Hepatocyte (in vitro differentiated cells): ENCODE measurements around the gene TNFAIP6.

Source experiments
- EZH2 ChIP-seq: fragments of 200-600 bp; sonication (generic); IDR thresholded peaks from 2 replicates; pipeline ENCODE4 v1.6.1; 2016; ENCODE audit warnings: antibody characterized with exemption, mild to moderate bottlenecking, borderline replicate concordance
- EZH2phosphoT487 ChIP-seq: fragments of 200-600 bp; sonication (generic); IDR thresholded peaks from one replicate; pipeline ENCODE4 v1.6.1; 2018; ENCODE audit warnings: antibody characterized with exemption, mild to moderate bottlenecking, low read depth, moderate library complexity; ENCODE audit not compliant: unreplicated experiment, severe bottlenecking
- TF ChIP-seq, protein P1 (sequence below): fragments of 200-600 bp; sonication (generic); IDR thresholded peaks from 2 replicates; pipeline ENCODE4 v1.5.1; 2016; ENCODE audit warnings: antibody characterized with exemption, mild to moderate bottlenecking; ENCODE audit not compliant: poor library complexity

DNA sequence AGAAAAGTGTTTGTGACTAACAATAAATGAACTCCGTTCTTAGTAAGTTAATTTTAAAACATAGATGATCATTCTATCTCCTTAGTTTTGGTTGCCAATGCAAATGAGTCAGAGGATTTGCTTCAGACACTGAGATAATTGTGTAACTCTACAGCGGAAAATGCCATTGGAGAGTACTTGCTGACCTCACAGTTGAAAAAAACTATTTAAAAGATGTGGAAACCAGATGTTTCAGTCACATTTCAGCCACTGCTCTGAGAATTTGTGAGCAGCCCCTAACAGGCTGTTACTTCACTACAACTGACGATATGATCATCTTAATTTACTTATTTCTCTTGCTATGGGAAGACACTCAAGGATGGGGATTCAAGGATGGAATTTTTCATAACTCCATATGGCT lies at the start of gene TNFAIP6:
- TF ChIP-seq, protein P1, sequence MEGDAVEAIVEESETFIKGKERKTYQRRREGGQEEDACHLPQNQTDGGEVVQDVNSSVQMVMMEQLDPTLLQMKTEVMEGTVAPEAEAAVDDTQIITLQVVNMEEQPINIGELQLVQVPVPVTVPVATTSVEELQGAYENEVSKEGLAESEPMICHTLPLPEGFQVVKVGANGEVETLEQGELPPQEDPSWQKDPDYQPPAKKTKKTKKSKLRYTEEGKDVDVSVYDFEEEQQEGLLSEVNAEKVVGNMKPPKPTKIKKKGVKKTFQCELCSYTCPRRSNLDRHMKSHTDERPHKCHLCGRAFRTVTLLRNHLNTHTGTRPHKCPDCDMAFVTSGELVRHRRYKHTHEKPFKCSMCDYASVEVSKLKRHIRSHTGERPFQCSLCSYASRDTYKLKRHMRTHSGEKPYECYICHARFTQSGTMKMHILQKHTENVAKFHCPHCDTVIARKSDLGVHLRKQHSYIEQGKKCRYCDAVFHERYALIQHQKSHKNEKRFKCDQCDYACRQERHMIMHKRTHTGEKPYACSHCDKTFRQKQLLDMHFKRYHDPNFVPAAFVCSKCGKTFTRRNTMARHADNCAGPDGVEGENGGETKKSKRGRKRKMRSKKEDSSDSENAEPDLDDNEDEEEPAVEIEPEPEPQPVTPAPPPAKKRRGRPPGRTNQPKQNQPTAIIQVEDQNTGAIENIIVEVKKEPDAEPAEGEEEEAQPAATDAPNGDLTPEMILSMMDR = no peak
- no peak for TF ChIP-seq EZH2
- TF ChIP-seq EZH2phosphoT487 = no peak
